D721Med (cell line): ENCODE results near the gene SANBR.

Experiments
- DNase-seq: peaks from one replicate; pipeline ENCODE4 v3.0.0; 2011; ENCODE audit warnings: low spot score; ENCODE audit not compliant: insufficient read length
- FAIRE-seq: peaks from 2 replicates; lab custom pipeline; 2011; peaks lifted over from hg19 to GRCh38; lab: Jason Lieb, UNC
- CTCF ChIP-seq: IDR thresholded peaks from 2 replicates; pipeline ENCODE4 v1.5.1; 2012; ENCODE audit warnings: mild to moderate bottlenecking, control low read depth; ENCODE audit not compliant: insufficient read depth; ENCODE audit errors: missing control alignments

The SANBR gene

GRCh38 chr2:61114147-61114546, 48.5 kb downstream of the SANBR start:
- no peak for TF ChIP-seq CTCF
- no peak for FAIRE-seq
- no peak for DNase-seq
